Middle frontal gyrus (tissue), 1 donor: Measurements from ENCODE around the gene HELZ.
"Not testable (repeated sequence)": the region's sequence is repeated elsewhere in the genome, so short reads cannot be mapped to it uniquely, and the experiment has no call there.

Source experiments
- DNase-seq: peaks from one replicate; pipeline ENCODE4 v3.0.0-alpha.2; 2015; ENCODE audit warnings: low spot score; ENCODE audit errors: extremely low spot score

HELZ gene

DNA sequence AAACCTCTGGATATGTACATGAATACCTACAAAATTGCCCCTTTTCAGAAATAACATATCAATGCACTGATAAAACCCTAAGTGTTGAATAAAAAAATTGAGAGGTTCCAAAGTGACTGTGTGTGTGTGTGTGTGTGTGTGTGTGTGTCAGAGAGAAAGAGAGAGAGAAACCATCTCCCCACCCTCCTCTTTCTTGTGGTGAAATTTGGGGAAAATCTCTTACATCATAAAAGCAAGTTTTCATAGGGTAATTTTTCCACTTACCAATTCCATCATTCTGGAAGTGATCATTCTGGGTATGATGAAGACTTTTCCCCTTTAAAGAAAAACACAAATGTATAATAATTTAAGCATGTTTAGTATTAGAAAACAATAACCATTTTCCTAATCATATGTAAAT lies 121.3 kb downstream of the HELZ start:
- DNase-seq = no peak

GRCh38 chr17:67121316-67121891 lies 123.6 kb downstream of the HELZ start:
- no peak for DNase-seq

GRCh38 chr17:67119102-67119501 lies 125.9 kb downstream of the HELZ start:
- DNase-seq = no peak

- no peak for DNase-seq
Observed at GRCh38 chr17:67116045-67116575, 128.9 kb downstream of the HELZ start.

GRCh38 chr17:67115401-67115800 lies 129.6 kb downstream of the HELZ start:
- DNase-seq = no peak

- DNase-seq = no peak
Observed at GRCh38 chr17:67113486-67113885, 131.5 kb downstream of the HELZ start.

GRCh38 chr17:67111808-67112207 lies 133.2 kb downstream of the HELZ start:
- no peak for DNase-seq

DNA sequence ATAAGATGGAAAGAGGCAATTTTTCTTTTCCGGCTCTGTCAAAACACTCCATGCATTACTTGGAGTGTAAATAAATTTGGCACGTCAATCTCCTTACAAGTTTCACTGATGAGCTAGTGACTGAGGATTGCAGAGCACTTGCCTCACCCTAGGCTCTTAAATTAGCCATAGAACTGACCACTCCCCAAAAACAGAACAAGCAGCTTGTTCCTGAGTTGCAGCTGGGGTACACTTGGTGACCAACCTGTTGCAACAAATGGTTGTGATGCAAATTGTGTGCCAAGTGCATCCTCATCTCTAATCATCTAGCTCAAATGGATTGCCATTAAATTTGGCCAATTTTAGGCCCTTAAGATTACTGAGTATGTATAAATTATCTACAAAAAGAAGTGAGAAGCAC lies 133.7 kb downstream of the HELZ start:
- DNase-seq = no peak

DNA sequence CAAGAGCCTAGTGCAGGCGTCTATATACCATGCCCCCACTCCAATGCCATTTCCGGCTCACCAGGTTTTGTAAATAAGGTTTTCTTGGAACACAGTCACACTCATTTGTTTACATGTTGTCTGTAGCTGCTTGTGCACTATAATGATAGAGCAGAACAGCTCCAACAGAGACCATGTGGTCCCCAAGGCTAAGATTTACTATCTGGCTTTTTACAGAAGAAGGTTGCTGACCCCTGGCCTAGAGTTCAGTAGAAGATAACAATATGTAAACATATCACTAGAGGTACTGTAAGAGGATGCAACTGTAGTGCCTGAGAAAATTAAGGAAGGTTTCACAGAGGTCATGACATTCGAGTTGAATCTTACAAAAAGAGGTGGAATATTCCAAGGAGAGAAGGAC lies 134.4 kb downstream of the HELZ start:
- DNase-seq = no peak

GRCh38 chr17:67109111-67109510 lies 135.9 kb downstream of the HELZ start:
- DNase-seq = no peak

GRCh38 chr17:67107811-67108775 lies 136.9 kb downstream of the HELZ start:
- DNase-seq = no peak

DNA sequence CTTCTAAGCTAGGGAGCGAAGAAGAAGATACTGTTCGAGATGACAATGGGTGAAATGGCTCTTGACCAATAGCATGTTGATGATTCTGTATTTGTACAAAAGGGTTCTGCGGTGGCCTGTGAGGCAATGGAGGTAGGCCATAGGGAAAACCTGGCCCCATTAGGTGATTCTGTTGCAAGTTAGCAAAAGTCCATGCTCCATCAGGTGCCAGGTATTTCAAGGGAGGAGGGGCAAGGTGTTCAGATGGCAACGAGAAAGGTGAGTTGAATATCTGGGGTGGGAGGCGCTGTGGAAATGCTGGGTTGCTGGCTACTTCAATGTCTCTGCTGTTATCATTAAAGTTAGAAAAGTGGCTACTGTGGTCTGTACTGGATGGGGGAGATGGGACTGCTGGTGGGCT lies 137.8 kb downstream of the HELZ start:
- no peak for DNase-seq

DNA sequence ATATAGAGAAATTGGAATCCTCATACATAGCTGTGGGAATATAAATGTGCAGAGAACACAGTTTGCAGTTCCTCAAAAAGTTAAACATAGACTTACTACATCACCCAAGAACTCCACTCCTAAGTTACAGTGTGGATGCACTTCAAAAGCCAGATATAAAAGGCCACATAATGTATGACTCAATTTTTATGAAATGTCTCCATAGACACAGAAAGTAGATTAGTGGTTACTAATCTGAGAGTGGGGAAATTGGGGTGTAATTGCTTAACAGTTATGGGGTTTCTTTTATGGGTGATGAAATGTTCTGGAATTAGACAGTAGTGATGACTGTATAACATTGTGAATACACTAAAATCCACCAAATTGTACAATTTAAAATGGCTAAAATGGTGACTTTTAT lies 139.8 kb downstream of the HELZ start:
- DNase-seq = no peak

- DNase-seq = not testable (repeated sequence)
Observed at GRCh38 chr17:67104641-67105040, 140.4 kb downstream of the HELZ start.

- DNase-seq = no peak
Observed at GRCh38 chr17:67098006-67098405, 147.0 kb downstream of the HELZ start.

DNA sequence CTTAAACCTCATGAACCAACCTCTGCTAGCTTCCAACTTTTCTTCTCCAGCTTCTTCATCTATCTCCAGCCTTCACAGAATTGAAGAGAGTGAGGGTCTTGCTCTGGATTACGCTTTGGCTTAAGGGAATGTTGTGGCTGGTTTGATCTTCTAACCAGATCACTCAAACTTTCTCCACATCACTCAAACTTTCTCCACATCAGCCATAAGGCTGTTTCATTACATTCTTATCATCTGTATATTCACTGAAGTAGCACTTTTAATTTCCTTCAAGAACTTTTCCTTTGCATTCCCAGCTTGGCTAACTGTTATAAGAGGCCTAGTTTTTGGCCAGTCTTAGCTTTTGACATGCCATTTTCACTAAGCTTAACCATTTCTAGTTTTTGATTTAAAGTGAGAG lies 148.4 kb downstream of the HELZ start:
- DNase-seq = no peak

DNA sequence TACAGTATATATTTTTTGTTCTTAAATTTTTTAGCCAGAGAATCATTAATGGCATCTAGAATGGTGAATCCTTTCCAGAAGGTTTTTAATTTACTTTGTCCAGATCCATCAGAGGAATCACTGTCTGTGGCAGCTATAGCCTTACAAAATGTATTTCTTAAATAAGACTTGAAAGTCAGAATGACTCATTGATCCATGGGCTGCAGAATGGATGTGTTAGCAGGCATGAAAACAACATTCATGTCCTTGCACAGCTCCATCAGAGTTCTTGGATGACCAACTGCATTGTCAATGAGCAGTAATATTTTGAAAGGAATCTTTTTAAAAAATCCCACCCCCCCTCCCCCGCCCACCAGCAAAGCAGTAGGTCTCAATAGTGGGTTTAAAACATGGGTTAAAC lies 149.2 kb downstream of the HELZ start:
- DNase-seq = no peak

- not testable (repeated sequence) for DNase-seq
Observed at GRCh38 chr17:67095291-67095690, 149.7 kb downstream of the HELZ start.

DNA sequence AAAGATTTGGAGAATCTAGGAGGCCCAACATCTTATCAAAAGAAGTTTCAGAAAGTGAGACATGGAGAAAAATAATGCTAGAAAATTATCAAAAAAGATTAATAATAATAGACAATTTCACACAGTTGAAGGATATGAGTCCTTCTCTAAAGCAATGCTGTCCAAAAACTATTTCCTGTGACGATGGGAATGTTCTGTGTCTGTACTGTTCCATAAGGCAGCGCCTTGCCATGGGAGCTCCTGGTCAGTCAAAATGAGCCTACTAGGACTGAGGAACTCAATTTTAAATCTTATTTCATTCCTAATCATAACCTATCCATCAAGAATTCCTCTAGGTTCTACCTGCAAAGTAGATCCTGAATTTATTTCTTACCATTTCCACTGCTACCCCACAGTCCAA lies 151.6 kb downstream of the HELZ start:
- DNase-seq = no peak

DNA sequence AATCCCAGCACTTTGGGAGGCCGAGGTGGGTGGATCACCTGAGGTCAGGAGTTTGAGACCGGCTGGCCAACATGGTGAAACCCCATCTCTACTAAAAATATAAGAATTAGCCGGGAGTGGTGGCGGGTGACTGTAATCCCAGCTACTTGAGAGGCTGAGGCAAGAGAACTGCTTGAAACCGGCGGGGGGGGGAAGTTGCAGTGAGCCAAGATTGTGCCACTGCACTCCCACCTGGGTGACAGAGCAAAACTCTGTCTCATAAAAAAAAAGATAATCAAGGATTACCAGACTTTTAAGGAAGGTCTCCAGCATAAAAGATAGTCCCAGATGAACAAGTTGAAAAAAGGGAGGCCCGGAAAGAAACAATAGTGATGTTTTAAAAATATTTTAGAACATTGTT lies 152.3 kb downstream of the HELZ start:
- not testable (repeated sequence) for DNase-seq

- DNase-seq = no peak
Observed at GRCh38 chr17:67092291-67092690, 152.7 kb downstream of the HELZ start.

DNA sequence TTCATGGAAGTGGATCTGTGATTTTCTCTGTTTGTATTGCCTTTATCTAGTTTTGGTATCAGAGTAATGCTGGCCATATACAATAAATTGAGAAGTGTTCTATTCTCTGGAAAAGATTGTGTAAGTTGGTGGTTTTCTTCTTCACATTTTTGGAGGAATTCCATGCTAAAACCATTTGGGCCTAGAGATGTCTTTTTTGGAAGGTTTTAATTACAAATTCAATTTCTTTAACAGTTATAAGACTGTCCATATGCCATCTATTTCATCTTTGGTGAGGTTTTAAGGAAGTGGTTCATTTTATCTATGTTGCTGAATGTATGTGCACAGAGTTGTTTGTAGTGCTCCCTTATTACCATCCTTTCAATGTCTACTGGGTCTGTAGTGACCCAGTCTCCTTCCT lies 154.7 kb downstream of the HELZ start:
- DNase-seq = no peak

GRCh38 chr17:67088639-67089038 lies 156.4 kb downstream of the HELZ start:
- no peak for DNase-seq
